Ascending aorta (tissue), 2 donors: ENCODE measurements around the gene AADACL2. TPM values are rescaled to one million over a fixed set of nuclear protein-coding genes. Genes with fewer than 3 reads are reported as not detected.

Experiments used
- DNase-seq, 2 donors: peaks; one replicate each; pipeline ENCODE4 v3.0.0-alpha.2; 2019; ENCODE audit warnings: low spot score in 2 of 2
- H3K27ac ChIP-seq, 2 donors: fragments of 200-600 bp; sonication (generic); one replicate each; pipeline ENCODE4 v1.5.1; 2016 to 2017; ENCODE audit warnings: mild to moderate bottlenecking in 1 of 2
- H3K27me3 ChIP-seq: fragments of 200-600 bp; sonication (generic); one replicate; pipeline ENCODE4 v1.5.1; 2017
- H3K36me3 ChIP-seq, 2 donors: fragments of 200-600 bp; sonication (generic); one replicate each; pipeline ENCODE4 v1.5.1; 2016
- H3K4me1 ChIP-seq, 2 donors: fragments of 200-600 bp; sonication (generic); one replicate each; pipeline ENCODE4 v1.5.1; 2016 to 2017; ENCODE audit warnings: mild to moderate bottlenecking in 1 of 2
- H3K4me3 ChIP-seq, 2 donors: fragments of 200-600 bp; sonication (generic); one replicate each; pipeline ENCODE4 v1.5.1; 2016 to 2017; ENCODE audit warnings: mild to moderate bottlenecking in 1 of 2
- H3K9me3 ChIP-seq, 2 donors: fragments of 200-600 bp; sonication (generic); one replicate each; pipeline ENCODE4 v1.5.1; 2016
- CTCF ChIP-seq, 3 experiments: fragments of 200-600 bp in 2 of 3; fragments of 450-650 bp in 1 of 3; sonication (generic) in 2 of 3; IDR thresholded peaks; one replicate each; pipeline ENCODE4 v1.5.1; 2016 to 2019; ENCODE audit warnings: antibody characterized with exemption in 3 of 3, mild to moderate bottlenecking in 1 of 3, moderate library complexity in 1 of 3
- intact Hi-C: fragments of 100-400 bp; cut with DNase I; formaldehyde crosslinking; loops from one replicate; pipeline ENCODE4 v1.15.1; 2023
- total RNA-seq: library from RNA; depleted of rRNA; stranded (reverse); fragments of >200 nt; gene quantifications from one replicate; pipeline ENCODE4 v1.1.0, GENCODE V29; 2016

The AADACL2 gene
- total RNA-seq, 1 donor from 2014 or later, result not detected

GRCh38 chr3:151765685-151766084 lies 32.0 kb downstream of the AADACL2 start:
- no peak overlapping the region for H3K4me3 ChIP-seq
- no peak overlapping the region for H3K27ac ChIP-seq
- intact Hi-C loops, result no loop called here
- no peaks in the 10 kb centered on the region for H3K27me3 ChIP-seq
- no peak for DNase-seq
- TF ChIP-seq CTCF (IDR thresholded peaks at IDR 0.05), result no peak
- no peaks in the 10 kb centered on the region for H3K36me3 ChIP-seq
- H3K9me3 ChIP-seq, result no peaks in the 10 kb centered on the region
- H3K4me1 ChIP-seq, result peaks cover 0 to 8% of the 10 kb centered on the region in 2 donors

- Histone ChIP-seq H3K27ac (no peak overlapping the region), H3K4me3 (no peak overlapping the region), H3K4me1 (peaks cover 0 to 16% of the 10 kb centered on the region in 2 donors), H3K36me3 (no peaks in the 10 kb centered on the region), H3K9me3 (no peaks in the 10 kb centered on the region), H3K27me3 (no peaks in the 10 kb centered on the region)
- TF ChIP-seq CTCF (IDR thresholded peaks at IDR 0.05), result no peak
- intact Hi-C loops, result no loop called here
- no peak for DNase-seq
Observed at GRCh38 chr3:151766454-151766853, 32.7 kb downstream of the AADACL2 start.

GRCh38 chr3:151768393-151768930 lies 34.7 kb downstream of the AADACL2 start:
- TF ChIP-seq CTCF (IDR thresholded peaks at IDR 0.05), result no peak
- intact Hi-C loops, result no loop called here
- H3K27me3 ChIP-seq, result no peaks in the 10 kb centered on the region

GRCh38 chr3:151769175-151769574 lies 35.4 kb downstream of the AADACL2 start:
- H3K27ac ChIP-seq, result peak overlapping the region; percentile 36 to 51

More at GRCh38 chr3:151768393-151768930, 34.7 kb downstream of the AADACL2 start:
- Histone ChIP-seq H3K9me3 (no peaks in the 10 kb centered on the region), H3K36me3 (no peaks in the 10 kb centered on the region), H3K4me1 (peaks cover 3 to 26% of the 10 kb centered on the region in 2 donors), H3K4me3 (no peak overlapping the region), H3K27ac (no peak overlapping the region)
- DNase-seq, result no peak

GRCh38 chr3:151770956-151771355 lies 37.2 kb downstream of the AADACL2 start:
- DNase-seq, result peak in 1 of 2 donors; percentile 67
- H3K27ac ChIP-seq, result peak overlapping the region; percentile 51
- TF ChIP-seq CTCF (IDR thresholded peaks at IDR 0.05), result no peak
- H3K4me3 ChIP-seq, result no peak overlapping the region
- intact Hi-C loops, result loop anchor here (10.0 kb wide), 1 partner anchor 144 kb away; no protein-coding TSS in a partner anchor
- no peaks in the 10 kb centered on the region for H3K9me3 ChIP-seq
- H3K27me3 ChIP-seq, result no peaks in the 10 kb centered on the region
- H3K4me1 ChIP-seq, result peaks cover 3 to 26% of the 10 kb centered on the region in 2 donors
- H3K36me3 ChIP-seq, result no peaks in the 10 kb centered on the region

More at GRCh38 chr3:151769175-151769574, 35.4 kb downstream of the AADACL2 start:
- TF ChIP-seq CTCF (IDR thresholded peaks at IDR 0.05), result no peak
- H3K4me1 ChIP-seq, result peaks cover 3 to 26% of the 10 kb centered on the region in 2 donors
- no peak overlapping the region for H3K4me3 ChIP-seq
- DNase-seq, result no peak
- intact Hi-C loops, result no loop called here
- H3K27me3 ChIP-seq, result no peaks in the 10 kb centered on the region
- no peaks in the 10 kb centered on the region for H3K36me3 ChIP-seq
- H3K9me3 ChIP-seq, result no peaks in the 10 kb centered on the region
